Measurements from ENCODE around the gene STAG3.

Gene STAG3

DNA sequence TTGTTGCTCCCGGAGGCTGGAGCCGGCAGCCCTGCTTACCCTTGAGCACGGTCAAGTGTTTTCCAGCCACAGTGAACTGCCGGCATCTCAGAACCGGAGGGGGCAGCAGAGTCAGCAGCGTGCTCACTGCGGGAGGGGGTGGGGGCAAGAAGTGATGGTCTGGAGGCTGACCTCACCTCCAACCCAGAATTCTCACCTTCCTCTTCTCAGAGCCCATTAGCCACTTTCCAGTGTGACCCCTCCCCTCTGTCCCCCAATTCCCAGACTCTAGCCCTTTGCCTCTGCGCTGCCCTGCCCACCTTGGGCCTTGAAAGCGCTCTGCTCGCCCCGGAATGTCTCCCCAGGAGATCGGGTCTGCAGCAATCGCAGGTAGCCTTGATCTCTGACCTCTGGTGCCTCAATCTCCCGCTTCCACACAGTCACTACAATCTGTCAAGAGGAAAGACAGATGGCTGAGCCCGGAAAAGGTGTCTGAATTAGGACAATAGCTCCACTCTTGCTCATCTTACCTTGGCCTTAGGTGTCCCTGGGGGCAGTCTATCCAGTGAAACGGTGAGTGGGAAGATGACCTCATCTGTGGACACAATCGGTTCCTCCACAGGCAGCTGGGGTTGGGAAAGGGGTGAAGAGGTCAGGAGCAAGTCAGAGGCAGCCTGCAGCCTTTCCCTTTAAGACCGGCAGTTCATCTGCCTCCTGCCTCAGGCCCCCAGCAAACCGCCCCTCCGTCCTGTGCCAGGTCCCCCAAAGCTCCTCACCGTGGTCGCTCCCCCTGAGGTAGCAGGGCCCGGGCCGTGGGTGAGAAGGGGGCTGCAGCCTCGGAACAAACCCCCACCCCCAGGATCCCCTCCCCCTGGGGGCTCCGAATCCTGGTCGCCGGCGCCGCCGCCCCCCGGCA, 20.1 kb upstream of the STAG3 start:
- in situ Hi-C loops (cut with HindIII; ENCODE audit: low pct_unique_long_range_greater_than_20kb, low sequenced_read_pairs): no loop called here
- TF ChIP-seq JUND (IDR thresholded peaks at IDR 0.05; ENCODE audit: low read depth): no peak
- peak in 1 of 2 experiments; percentile 35 for DNase-seq (ENCODE audit: low read depth in 1 of 2, low spot score in 1 of 2)

- peak; percentile 80 to 93 for DNase-seq (ENCODE audit: low read depth in 1 of 2, low spot score in 1 of 2)
- TF ChIP-seq JUND (IDR thresholded peaks at IDR 0.05; ENCODE audit: low read depth): no peak
- in situ Hi-C loops (cut with HindIII; ENCODE audit: low pct_unique_long_range_greater_than_20kb, low sequenced_read_pairs): no loop called here
Observed at GRCh38 chr7:100158229-100159098, 19.3 kb upstream of the STAG3 start, which contains the start of gene TRAPPC14. TSS of gene TRAPPC14 (minus strand) at chr7:100158723. CDS start at chr7:100158499, 224 bp downstream.

GRCh38 chr7:100159099-100159623, 18.6 kb upstream of the STAG3 start:
- in situ Hi-C loops (cut with HindIII; ENCODE audit: low pct_unique_long_range_greater_than_20kb, low sequenced_read_pairs): no loop called here
- DNase-seq (ENCODE audit: low read depth in 1 of 2, low spot score in 1 of 2): no peak
- no peak for TF ChIP-seq JUND (IDR thresholded peaks at IDR 0.05; ENCODE audit: low read depth)

DNA sequence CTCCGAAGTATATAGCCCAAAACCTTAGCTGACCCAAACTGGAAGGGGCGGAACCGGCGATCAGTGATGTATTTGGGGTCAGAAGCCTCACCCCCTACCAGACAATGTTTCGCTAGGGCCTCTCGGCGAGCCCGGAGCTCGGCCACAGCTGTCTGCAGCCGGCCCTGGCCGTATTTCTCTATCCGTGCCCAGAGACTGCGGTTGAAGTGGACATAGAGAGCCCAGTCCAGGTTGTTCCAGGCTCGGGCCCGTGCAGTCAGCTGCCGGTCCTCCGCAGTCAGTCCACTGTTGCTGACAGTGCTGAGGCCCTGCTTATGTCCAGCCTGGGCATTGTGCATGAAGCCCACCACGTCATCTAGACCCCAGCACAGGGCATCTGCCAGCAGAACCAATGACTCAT, 17.7 kb upstream of the STAG3 start:
- no peak for DNase-seq (ENCODE audit: low read depth in 1 of 2, low spot score in 1 of 2)
- TF ChIP-seq JUND (IDR thresholded peaks at IDR 0.05; ENCODE audit: low read depth): no peak
- in situ Hi-C loops (cut with HindIII; ENCODE audit: low pct_unique_long_range_greater_than_20kb, low sequenced_read_pairs): no loop called here

DNA sequence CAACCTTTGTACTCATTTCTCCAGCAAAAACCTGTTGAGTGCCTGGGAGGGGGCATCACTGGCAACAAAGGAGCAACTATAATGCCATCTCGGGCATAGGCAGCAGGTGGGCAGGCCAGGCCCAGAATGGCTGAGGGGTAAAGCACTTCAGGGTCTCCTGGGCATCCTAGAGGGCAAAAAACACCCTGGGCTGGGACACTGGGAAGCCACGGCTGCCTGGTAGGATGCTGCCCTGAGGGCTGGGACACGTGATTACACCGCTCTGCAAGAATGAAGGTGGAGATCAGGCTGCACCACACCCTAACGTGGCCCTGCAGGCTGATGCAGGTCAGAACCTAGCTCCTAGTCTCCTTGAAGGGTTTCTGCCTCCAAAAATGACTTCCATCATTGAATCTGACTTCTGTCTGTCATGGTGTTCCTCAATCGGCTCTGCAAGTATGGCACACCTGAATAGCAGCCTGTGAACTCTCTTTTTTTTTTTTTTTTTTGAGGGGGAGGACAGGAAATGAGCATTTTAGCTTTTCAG, 14.6 kb upstream of the STAG3 start:
- no peak for DNase-seq (ENCODE audit: low read depth in 1 of 2, low spot score in 1 of 2)
- TF ChIP-seq JUND (IDR thresholded peaks at IDR 0.05; ENCODE audit: low read depth): no peak
- in situ Hi-C loops (cut with HindIII; ENCODE audit: low pct_unique_long_range_greater_than_20kb, low sequenced_read_pairs): no loop called here

DNA sequence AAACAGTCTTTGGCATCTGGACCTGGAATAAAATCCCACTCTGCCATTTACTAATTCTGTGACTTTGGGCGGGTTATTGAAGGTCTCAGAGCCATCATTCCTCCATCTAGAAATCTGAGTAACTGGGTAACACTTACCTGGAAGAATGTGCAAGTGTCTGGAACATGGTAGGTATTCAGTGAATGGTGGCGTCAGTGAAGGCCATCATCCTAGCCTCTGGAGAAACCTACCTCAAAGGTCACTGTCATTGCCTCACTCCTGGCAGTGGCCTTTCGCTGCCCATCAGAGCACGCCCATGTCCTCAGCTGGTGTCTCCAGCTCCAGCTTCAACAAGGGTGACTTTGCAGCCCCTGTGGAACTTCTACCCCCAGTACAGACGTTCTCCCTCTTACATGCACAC, 13.8 kb upstream of the STAG3 start:
- in situ Hi-C loops (cut with HindIII; ENCODE audit: low pct_unique_long_range_greater_than_20kb, low sequenced_read_pairs): no loop called here
- DNase-seq (ENCODE audit: low read depth in 1 of 2, low spot score in 1 of 2): no peak
- no peak for TF ChIP-seq JUND (IDR thresholded peaks at IDR 0.05; ENCODE audit: low read depth)

GRCh38 chr7:100166317-100166940, 11.3 kb upstream of the STAG3 start:
- DNase-seq (ENCODE audit: low read depth in 1 of 2, low spot score in 1 of 2): no peak
- no peak for TF ChIP-seq JUND (IDR thresholded peaks at IDR 0.05; ENCODE audit: low read depth)
- in situ Hi-C loops (cut with HindIII; ENCODE audit: low pct_unique_long_range_greater_than_20kb, low sequenced_read_pairs): no loop called here

DNA sequence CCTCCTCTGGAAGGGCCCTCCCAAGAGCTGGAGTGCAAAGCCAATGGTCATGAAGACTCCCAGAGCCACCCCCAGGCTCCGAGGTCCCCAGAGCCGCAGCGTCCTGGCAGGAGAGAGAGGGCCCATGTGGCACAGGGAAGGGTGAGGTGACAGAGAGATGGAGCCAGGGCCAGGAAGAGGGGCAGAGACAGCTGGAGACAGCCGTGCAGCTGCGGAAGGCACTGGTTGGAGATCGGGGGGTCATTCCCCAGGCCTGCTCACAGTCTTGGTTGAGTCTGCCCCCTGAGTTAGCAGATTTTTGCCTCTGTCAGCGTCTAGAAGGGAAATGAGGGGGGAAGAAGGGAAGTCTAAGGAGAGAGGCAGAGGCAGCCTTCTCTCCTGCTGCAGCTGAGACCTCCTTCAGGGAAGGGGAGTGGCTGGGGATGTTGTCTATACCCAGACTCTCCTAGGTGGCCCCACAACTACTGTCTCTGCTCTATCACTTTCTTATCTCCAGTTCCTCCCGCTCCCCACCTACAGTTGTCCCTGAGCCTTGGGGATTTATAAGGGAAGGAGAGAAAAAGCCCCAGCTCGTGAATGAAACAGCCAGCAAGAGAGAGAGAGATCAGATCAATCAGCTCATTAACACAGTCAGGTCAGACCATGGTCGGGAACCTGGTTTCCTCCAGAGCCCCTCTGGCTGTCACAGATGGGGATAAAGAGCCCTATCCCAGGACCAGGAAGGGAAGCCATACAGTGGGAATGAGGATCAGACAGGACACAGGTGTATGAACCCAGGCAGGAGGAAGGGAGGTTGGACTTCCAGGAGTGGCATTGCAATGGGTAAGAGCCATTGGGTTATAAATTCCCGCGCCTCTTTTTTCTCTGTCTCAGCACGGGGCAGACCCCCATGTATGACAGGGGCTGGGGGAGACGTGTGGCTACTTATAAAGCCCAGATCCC, 10.5 kb upstream of the STAG3 start:
- DNase-seq (ENCODE audit: low read depth in 1 of 2, low spot score in 1 of 2): no peak
- in situ Hi-C loops (cut with HindIII; ENCODE audit: low pct_unique_long_range_greater_than_20kb, low sequenced_read_pairs): no loop called here
- TF ChIP-seq JUND (IDR thresholded peaks at IDR 0.05; ENCODE audit: low read depth): no peak

GRCh38 chr7:100167912-100168323, 9.8 kb upstream of the STAG3 start:
- in situ Hi-C loops (cut with HindIII; ENCODE audit: low pct_unique_long_range_greater_than_20kb, low sequenced_read_pairs): no loop called here
- no peak for TF ChIP-seq JUND (IDR thresholded peaks at IDR 0.05; ENCODE audit: low read depth)
- DNase-seq (ENCODE audit: low read depth in 1 of 2, low spot score in 1 of 2): no peak

GRCh38 chr7:100169147-100169850, 8.4 kb upstream of the STAG3 start:
- in situ Hi-C loops (cut with HindIII; ENCODE audit: low pct_unique_long_range_greater_than_20kb, low sequenced_read_pairs): no loop called here

More at GRCh38 chr7:100169147-100169850, 8.4 kb upstream of the STAG3 start:
- no peak for TF ChIP-seq JUND (IDR thresholded peaks at IDR 0.05; ENCODE audit: low read depth)
- DNase-seq (ENCODE audit: low read depth in 1 of 2, low spot score in 1 of 2): no peak

Data from T47D (cell line).